Glomerular visceral epithelial cell (primary cell): ENCODE measurements around the gene UAP1L1.
"Not testable (repeated sequence)": the region's sequence is repeated elsewhere in the genome, so short reads cannot be mapped to it uniquely, and the experiment has no call there.

ENCODE experiments used
- DNase-seq: peaks from one replicate; pipeline ENCODE4 v3.0.0-alpha.2; 2016; ENCODE audit errors: extremely low spot score

The UAP1L1 gene, protein sequence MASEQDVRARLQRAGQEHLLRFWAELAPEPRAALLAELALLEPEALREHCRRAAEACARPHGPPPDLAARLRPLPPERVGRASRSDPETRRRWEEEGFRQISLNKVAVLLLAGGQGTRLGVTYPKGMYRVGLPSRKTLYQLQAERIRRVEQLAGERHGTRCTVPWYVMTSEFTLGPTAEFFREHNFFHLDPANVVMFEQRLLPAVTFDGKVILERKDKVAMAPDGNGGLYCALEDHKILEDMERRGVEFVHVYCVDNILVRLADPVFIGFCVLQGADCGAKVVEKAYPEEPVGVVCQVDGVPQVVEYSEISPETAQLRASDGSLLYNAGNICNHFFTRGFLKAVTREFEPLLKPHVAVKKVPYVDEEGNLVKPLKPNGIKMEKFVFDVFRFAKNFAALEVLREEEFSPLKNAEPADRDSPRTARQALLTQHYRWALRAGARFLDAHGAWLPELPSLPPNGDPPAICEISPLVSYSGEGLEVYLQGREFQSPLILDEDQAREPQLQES

DNA sequence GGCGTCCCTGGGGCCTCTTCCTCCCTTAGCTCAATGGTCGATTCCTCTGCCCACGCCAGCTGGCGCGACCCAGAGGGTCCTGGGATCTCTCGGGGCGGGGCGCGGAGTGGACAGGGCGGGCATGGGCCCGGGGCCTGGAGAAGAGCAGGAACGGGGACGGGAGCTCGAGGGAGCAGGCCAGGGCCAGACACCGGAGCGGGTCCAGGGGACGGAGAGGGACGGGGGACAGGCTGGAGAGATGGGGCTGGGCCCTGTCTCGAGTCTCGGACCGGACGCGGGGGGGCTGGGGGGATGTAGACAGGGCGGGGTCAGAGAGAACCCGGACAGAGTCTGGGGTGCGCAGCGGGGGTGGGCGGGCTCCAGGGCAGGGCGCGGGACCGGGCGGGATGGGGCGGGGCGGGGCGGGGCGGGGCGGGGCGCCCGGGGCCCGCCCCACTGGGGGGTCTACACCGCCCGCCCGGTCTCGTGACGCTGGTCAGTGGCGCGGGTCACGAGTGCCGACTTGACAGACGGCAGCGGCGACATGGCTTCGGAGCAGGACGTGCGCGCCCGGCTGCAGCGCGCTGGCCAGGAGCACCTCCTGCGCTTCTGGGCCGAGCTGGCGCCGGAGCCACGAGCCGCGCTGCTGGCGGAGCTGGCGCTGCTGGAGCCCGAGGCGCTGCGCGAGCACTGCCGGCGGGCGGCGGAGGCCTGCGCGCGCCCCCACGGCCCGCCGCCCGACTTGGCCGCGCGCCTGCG lies at the start of gene UAP1L1:
TSS of gene UAP1L1 (plus strand) at position 508 of the 738 bp plus-strand sequence. CDS start at position 524, 16 bp downstream.
- peak; percentile 65 for DNase-seq

DNA sequence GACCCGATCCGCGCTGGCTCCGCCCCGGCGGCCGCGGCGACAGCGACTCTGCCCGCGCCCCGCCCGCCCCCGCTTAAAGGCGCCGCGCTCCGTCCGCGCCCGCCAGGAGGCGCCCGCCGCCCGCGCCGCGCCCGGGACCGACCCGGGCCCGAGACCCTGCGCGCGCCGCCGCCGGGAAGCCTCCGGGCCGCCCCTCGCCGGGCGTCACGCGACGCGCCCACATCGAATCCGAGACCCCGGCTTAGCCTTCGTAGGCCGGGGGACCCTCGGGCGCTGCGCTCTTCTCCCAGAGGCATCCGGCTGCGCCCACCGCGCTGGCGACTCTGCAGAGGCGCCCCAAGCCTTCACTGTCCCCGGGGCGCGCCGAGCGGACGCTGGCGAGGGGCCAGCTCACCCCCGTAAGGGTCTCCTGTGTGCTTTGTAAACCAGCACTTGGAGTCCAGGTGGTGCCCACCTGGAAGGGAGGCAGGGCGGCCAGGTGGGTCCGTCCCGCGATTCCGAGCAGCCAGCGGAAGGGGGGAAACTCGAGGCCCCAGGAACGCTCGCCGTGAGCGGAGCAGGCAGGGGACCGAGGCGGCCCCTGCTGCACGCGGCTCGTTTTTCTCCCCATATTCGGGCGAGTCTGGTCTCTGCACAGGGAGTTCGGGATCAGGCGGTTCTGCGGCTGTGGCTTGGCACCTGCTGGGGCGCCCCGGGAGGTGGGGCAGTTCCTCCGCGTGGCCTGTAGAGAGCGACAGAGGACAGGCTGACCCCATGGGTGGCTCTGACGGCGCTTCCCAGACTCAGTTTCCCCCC lies 48.9 kb upstream of the UAP1L1 start:
- DNase-seq = peak; percentile 58

DNA sequence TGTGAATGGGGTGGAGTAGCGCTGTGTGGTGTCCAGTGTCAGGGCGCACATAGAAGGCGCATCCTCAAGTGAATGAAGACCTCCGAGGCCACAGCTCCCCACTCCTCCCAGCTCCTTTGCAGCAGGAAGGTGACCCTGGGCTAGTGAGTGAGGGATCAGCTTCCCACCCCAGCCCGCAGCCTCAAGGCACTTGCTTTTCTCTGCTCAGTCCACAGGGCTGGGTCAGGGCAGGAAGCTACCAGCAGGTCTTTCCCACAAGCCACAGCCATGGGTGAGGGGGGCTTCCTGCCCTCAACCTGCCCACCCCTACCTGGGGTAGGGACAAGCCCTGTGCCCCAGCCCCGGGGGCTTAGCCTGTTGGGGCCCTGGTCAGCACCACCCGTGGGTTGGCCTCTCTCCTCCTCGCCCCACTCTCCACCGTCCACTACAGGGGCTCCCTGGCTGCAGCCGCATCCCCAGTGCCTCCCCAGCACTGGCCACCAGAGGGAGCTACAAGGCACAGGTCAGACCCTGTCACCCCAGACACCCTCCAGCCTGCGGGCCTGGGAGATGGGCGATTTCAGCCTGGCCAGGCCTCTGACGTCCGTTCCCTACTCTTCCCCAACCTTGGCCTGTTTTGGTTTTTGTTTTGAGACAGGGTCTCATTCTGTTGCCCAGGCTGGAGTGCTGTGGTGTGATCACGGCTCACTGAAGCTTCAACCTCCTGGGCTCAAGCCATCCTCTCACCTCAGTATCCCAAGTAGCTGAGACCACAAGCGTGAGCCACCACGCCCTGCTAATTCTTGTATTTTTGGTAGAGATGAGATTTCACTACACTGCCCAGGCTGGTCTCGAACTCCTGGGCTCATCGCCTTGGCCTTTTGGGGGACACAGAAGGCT lies 48.0 kb upstream of the UAP1L1 start:
- peak; percentile 75 for DNase-seq

DNA sequence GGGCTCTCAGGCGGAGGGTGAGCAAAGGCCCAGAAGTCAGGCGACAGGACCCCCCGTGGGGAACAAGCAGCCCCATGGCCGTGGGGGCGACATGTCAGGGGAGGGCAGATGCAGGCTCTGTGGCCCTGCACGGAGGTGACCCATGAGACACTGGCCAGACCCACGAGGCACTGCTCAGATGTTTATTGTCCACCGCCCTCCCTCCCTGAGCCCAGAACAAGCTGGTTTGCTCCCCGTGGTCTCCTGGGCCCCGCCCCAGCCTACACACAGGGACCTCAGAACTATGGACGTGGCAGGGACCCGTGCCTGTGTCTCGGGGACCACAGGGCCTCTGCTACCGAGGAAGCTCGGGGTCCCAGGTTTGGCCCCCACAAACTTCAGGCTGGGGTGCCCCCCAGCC lies 47.3 kb upstream of the UAP1L1 start:
- DNase-seq = no peak

DNA sequence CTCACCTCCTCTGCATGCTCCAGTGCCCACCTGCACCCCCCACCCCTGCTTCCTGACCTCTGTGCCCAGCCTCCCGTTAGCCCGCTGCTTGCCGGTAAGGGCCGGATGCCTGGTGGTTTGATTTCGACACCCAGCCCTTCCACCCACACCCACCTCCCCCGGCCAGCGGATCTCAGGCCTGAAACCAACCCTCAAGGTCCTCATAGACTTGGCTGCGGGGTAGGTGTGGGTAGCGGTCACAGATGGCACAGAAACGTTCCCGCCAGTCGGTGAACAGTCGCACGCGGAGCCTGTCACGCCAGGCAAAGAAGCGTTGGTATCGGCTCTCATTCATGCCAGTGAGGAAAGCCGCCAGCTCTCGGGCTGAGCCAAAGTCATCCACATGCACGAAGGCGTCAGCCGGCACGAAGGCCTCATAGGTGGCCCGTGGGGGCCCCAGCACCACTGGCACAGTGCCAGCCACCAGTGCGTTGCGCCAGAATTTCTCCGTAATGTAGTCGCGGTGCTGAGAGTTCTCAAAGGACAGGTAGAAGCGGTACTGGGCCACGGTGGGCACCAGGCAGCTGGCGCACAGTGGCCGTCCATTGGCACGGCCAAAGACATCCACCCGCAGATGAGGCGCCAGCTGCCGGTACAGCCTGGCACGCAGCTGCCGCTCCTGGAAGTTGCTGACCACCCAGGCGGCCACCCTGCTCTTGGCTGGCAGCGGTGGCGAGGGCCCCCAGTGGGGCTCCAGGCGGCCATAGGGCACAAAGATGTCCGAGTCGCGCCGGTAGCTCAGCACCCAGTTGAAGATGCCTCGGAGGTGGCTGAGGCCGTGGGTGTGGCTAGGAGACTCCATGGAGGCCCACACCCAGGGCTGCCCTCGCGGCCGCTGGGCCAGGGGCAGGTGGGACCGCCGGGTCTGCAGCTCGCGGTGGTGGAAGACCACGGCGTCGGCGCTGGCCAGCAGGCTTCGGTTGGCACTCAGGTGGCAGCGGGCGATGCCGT lies 46.5 kb upstream of the UAP1L1 start:
- no peak for DNase-seq

DNA sequence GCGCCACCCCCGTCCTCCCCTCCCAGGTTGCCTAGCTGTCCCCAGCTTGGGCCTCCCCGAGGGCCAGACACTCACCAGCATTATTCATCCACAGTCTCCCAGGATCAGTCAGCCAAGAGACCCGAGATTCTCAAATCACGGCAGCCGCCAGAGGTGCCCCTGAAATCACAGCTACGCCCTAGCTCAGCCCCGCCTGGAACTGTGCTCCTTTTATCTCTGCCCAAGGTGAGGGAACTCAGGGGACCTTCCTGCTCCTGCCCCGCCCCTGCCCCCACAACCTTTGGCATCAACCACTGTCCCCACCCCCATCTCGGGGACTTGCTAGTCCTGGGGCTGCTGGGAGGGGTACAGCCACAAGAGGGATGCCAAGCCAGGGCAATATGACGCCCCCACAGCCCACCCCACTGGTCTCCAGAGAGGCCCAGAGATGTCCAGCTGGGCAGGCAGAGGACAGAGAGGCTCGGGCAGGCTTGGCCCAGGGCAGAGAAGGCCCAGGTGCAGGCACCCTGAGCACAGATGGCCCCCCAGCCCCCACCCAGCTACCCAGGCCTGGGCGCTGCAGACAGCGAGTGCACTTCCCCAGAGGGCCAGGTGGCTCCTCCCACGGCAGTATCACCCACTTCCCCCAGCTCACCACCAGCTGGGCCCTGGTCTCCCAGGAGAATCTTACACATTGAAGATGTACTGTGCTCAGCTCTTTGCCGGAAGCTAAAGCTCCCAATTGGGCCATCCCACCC lies 45.2 kb upstream of the UAP1L1 start, which contains the start of gene FUT7:
TSS of gene FUT7 (minus strand) at position 185 of the 737 bp plus-strand sequence. CDS start at position 88, 97 bp downstream.
- no peak for DNase-seq

DNA sequence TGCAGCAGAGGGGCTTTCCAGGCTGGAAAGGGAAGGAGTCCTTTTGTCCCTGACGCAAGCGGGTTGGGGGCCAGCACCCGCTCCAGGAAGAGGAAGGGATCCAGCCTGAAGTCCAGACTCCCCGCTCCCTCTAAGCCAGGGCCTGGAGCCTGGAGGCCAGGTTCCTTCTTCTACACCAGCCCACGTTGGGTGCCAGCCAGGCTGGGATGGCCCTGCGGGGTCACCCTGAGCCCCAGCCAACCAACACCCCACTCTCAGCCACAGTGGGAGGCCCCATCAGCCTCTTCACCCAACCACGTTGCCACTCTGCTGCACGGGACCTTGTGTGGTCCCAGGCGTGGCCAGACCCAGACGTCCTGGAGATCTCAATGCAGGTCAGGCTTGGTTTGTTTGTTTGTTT lies 44.5 kb upstream of the UAP1L1 start:
- DNase-seq = no peak

DNA sequence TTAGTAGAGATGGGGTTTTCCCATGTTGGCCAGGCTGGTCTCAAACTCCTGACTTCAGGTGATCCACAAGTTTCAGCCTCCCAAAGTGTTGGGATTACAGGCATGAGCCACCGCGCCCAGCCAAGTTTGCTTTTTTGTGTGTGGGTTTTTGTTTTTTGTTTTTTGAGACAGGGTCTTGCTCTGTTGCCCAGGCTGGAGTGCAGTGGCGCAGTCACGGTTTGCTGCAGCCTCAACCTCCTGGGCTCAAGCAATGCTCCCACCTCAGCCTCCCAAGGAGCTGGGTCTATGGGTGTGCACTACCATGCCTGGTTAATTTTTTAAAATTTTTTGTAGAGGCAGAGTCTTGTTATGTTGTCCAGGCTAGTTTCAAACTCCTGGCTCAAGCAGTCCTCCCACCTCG lies 43.8 kb upstream of the UAP1L1 start:
- not testable (repeated sequence) for DNase-seq

DNA sequence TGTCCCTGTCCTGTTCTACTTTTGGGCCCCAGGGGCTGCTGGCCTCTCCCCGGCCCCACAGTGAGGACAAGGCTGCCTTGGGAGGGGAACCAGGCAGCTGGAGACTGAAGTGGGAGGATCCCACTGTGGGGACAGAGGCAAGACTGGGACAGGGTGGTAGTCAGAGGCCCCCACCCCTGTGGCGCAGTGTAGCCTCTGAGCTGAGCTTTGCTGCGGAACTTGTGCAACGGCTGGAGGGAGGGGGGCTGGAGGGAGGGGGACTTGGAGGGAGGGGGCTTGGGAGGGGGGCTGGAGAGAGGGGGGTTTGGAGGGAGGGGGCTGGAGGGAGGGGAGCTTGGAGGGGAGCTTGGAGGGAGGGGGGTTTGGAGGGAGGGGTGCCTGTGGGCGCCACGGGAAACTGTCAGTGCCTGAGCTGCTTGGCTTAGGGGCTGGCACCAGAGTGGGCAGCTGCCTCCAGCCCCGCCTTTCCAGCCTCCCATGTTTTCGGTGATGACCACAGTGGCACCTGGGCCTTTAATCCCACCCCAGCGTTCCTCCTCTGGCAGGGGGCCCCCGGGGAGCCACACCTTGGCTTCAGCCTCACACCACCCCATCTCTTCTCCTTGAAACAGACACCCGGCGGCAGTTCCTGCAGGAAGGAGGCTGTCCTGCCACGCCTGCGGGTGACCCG lies 43.1 kb upstream of the UAP1L1 start:
- DNase-seq = no peak

DNA sequence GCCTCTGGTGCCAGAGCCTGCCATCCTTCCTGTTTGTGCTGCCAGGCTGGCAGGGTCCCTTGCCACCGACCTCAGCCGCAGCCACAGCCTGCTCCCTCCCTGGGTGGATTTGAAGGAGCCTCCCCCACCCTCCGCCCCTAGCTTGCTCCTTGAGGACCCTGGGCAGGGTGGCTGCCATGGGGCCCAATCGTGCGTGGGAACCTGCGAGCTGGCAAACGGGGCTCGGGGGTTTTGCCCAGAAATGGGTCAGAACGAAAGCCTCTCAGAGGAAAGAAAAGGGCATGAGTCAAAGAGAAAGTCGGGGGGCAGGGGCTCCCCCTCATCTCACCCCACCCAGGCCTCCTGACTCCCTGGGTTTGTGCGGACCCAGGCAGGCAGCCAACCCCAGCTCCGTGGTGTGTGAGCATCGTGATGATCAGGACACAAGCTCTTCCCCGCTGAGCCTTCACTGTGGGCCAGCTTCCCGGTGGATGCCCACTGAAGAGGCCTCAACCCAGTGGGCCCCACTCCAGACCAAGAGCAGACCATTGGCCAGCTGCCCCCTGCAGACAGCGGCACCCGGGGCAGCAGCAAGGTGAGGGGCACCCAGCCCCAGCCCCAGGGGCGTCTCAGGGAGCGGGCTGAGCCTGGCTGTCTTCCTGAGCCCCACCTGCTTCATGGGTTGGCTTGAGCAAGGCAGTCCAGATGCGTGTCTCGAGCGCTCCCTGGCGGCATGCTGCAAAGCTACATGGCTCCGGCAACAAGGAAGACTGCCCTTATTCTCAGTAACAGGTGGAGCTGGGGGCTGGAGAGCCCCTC lies 42.4 kb upstream of the UAP1L1 start:
- peak; percentile 83 for DNase-seq

DNA sequence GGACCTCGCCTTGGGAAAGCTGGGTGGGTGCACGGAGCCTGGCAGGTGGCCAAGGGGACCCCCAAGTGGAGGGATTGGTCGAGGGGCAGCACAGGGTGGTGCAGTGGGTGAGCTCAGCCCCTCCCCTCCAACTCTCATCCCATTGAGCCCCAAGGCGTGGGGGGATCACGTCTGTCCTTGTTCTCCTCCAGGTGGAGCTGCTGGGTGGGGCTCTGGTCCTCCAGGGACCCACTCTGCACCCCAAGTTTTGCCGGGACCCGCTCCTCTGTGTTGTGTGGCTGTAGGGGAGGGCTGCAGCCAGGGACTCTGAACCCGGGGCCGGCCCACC lies 41.8 kb upstream of the UAP1L1 start:
- no peak for DNase-seq

DNA sequence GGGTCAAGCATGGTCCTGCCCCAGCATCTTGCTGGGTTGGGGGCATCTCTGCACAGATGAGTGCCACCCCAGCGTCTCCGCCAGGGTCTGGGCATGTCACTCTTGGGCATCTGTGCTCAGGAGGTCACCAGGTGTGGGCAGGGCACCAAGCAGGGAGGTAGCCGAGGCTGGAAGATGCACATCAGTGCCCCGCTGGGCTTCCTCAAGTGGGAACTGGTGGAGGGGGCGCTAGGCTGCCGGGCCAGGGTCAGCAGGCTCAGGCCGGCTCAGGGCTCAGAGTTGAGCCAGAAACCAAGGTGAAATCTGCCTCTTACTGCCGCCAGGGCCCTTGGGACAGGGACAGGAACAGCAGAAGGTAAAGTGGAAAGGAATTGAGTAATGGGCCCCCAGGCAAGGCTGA lies 41.4 kb upstream of the UAP1L1 start:
- no peak for DNase-seq

DNA sequence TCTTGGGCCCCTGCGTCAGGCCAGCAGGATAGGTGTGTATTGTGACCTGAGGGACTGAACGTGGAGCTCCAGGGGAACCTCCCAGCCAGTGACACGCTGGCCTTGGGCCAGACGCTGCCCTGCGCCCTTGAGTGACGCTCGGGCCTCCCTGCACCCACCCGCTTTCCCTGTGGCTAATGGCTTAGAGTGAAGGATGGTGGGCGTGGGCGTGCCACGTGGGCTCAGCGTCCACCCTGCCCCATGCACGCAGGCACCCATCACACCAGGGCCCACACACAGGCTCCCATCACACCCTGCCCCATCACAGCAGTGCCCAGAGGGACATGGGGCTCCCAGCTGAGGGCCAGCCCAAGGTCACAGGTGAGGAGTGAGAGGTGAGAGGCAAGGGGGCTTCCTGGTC lies 40.3 kb upstream of the UAP1L1 start:
- no peak for DNase-seq

DNA sequence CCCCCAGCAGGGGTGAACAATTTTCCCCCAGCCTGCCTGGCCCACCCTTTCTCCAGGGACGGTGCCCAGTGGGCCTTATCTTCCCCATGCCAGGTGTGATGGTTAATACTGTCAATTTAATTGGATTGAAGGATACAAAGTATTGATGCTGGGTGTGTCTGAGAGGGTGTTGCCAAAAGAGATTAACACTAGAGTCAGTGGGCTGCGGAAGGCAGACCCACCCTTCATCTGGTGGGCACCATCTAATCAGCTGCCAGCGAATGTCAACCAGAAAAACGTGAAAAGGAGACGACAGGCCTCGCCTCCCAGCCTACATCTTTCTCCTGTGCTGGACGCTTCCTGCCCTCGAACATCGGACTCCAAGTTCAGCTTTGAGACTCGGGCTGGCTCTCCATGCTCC lies 39.8 kb upstream of the UAP1L1 start:
- no peak for DNase-seq

DNA sequence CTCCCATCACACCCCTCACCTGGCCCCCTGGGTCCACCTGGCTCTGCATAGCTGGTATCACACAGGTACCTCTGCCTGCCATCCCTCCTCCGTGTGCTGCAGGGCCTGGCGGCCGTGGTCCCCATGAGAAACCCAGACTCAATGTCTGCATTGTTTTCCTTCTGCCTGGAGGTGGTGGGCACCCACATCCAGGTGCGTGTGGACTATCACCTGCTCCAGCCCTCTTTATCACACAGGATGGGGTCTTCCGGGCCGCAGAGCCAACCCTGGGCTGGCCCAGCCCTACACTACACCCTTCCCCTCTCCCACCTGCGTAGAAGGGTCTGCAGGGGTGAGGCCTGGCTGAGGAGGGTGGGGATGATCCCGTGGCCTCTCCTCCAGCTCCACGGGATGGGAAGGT lies 38.4 kb upstream of the UAP1L1 start:
- no peak for DNase-seq

DNA sequence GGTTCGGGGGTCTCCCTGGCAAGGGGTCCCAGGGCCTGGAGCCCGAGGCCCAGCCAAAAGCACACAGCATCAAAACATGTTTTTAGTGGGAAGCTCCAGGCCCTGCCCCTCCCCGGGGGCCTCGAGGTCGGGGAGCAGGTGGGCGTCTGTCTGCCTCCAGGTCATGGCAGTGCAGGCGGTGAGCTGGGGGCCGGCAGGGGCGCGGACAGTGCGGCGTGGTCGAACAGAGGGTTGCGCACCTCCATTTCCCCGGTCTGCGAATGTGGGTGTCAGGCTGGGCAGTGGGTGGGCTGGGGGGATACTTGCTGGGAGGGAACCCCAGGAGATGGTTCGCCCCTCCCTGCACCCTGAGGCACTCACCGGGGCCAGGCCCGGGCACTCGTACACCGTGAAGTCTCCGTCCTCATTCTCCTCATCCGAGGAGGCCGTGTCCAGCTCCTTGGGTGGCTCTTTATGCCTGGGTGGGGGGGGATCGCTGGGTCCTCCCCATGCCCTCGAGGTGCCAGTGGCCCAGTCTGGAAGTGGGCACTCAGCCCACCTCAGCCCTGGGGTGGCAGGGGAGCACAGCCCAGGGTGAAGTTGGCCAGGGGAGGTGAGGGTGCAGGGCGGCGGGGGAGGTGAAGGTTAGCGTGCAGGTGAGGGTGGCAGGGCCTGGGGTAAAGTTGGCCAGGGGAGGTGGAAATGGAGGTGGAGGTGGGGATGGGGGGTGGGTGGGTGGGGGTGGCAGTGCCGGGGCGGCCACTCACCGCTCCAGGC lies 37.5 kb upstream of the UAP1L1 start:
- no peak for DNase-seq

DNA sequence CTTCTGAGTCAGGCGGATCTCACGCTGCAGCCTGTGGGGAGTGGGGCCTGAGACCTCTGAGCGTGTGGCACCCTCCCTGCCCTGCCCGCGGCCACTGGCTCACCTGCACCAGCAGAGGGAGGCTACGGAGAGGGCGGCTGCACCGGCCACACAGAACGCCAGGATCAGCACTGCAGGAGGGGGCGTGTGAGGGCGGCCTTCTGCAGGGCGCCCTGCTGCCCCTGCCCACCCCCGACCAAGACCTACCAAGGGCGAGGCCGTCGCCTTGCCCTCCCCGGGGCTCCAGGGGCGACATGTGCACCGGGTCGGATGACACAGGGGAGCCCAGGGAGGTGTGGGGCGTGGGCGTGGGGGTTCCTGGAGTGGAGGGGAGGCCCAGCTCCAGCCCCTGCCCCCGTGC lies 36.7 kb upstream of the UAP1L1 start:
- no peak for DNase-seq
